Right lobe of liver (tissue), 6 donors: ENCODE measurements around the gene HABP4. TPM values are rescaled to one million over a fixed set of nuclear protein-coding genes. Genes with fewer than 3 reads are reported as not detected.

Source experiments
- ATAC-seq, 4 donors: fragments of 200-7000 bp; cut with Tn5 transposase; one replicate each; pipeline ENCODE4 v1.9.1; 2020; ENCODE audit warnings: mild to moderate bottlenecking in 4 of 4, moderate library complexity in 4 of 4
- DNase-seq, 3 donors: peaks; one replicate each; pipeline ENCODE4 v3.0.0-alpha.2; 2020
- H3K27ac ChIP-seq, 3 donors: fragments of 200-600 bp; one replicate each; pipeline ENCODE4 v1.8.0; 2022
- H3K27me3 ChIP-seq, 2 donors: fragments of 200-600 bp; one replicate each; pipeline ENCODE4 v1.8.0; 2022
- H3K36me3 ChIP-seq, 4 donors: fragments of 200-600 bp; sonication (generic) in 1 of 4; one replicate each; pipeline versions ENCODE4 v1.5.1 to v1.8.0; 2017 to 2022; ENCODE audit warnings: control low read depth in 1 of 4
- H3K4me1 ChIP-seq, 4 donors: fragments of 200-600 bp; sonication (generic) in 1 of 4; one replicate each; pipeline versions ENCODE4 v1.5.1 to v1.8.0; 2017 to 2022; ENCODE audit warnings: control low read depth in 1 of 4
- H3K4me3 ChIP-seq, 3 donors: fragments of 200-600 bp; one replicate each; pipeline ENCODE4 v1.8.0; 2022
- H3K9me3 ChIP-seq, 4 donors: fragments of 200-600 bp; sonication (generic) in 1 of 4; one replicate each; pipeline versions ENCODE4 v1.5.1 to v1.8.0; 2017 to 2022; ENCODE audit warnings: control low read depth in 1 of 4
- CTCF ChIP-seq, 4 donors: fragments of 200-600 bp in 3 of 4; fragments of 450-650 bp in 1 of 4; IDR thresholded peaks; one replicate each; pipeline versions ENCODE4 v1.5.1 to v1.8.0; 2016 to 2022; ENCODE audit warnings: antibody characterized with exemption in 4 of 4, mild to moderate bottlenecking in 2 of 4
- POLR2A ChIP-seq: fragments of 450-650 bp; IDR thresholded peaks from one replicate; pipeline ENCODE4 v1.6.1; 2017; ENCODE audit warnings: antibody characterized with exemption, mild to moderate bottlenecking
- WGBS: methylation state at CpG from one replicate; pipeline ENCODE4 v1.1.6; 2018; ENCODE audit warnings: low coverage, low lambda C conversion rate; ENCODE audit not compliant: insufficient coverage; ENCODE audit errors: missing lambda C conversion rate; 5-methylcytosine and 5-hydroxymethylcytosine counted together
- intact Hi-C, 2 donors: fragments of 100-400 bp; cut with DNase I; formaldehyde crosslinking; loops; one replicate each; pipeline versions ENCODE4 v1.11.2 to v1.14.1; 2022
- total RNA-seq, 6 experiments: library from RNA; depleted of rRNA in 2 of 6; stranded (reverse); fragments of >200 nt in 2 of 6; fragmentation: NEBNext Ultra II Directional in 3 of 6; extraction: Animal tissue kit (Norgen Biotek cat#: 25700) in 3 of 6; gene quantifications; one replicate each; pipeline versions ENCODE4 v1.1.0 to v1.2.4, GENCODE V29; 2016 to 2023
- donor health status: DM: no; HTN: yes; CAD: no.
- donor health status: DM: no; HTN: no; CAD: no.
- donor health status: DM: no; HTN: no; CAD: no.
- donor health status: DM: no; HTN: yes; CAD: no.
- donor health status: DM: no; HTN: yes; CAD: no.

HABP4 gene
- total RNA-seq, 6 experiments from 2014 or later, result 1.4 to 6.2 (median 4.7) TPM

- no peak overlapping the region for H3K27ac ChIP-seq
Measured at GRCh38 chr9:96496368-96497116, 46.6 kb downstream of the HABP4 start.

GRCh38 chr9:96497117-96497399 lies 47.1 kb downstream of the HABP4 start:
- intact Hi-C loops, result no loop called here
- H3K27me3 ChIP-seq, result no peaks in the 10 kb centered on the region
- no peak overlapping the region for H3K4me3 ChIP-seq
- DNase-seq, result no peak
- H3K36me3 ChIP-seq, result no peaks in the 10 kb centered on the region
- no peak overlapping the region for H3K27ac ChIP-seq
- no CpG with 5 or more reads among the region's 17 CpGs for WGBS
- peaks cover 0 to 23% (median 5%) of the 10 kb centered on the region in 4 donors for H3K4me1 ChIP-seq
- ATAC-seq, result no peak
- TF ChIP-seq CTCF (IDR thresholded peaks at IDR 0.05), result no peak
- TF ChIP-seq POLR2A, result no peak
- no peaks in the 10 kb centered on the region for H3K9me3 ChIP-seq

More at GRCh38 chr9:96496368-96497116, 46.6 kb downstream of the HABP4 start:
- DNase-seq (no peak), ATAC-seq (no peak)
- intact Hi-C loops, result no loop called here
- WGBS, result 96% methylated on average over 5 of the region's 55 CpGs
- TF ChIP-seq POLR2A (no peak), CTCF (IDR thresholded peaks at IDR 0.05) (no peak)
- no peaks in the 10 kb centered on the region for H3K9me3 ChIP-seq
- peaks cover 0 to 25% (median 7%) of the 10 kb centered on the region in 4 donors for H3K4me1 ChIP-seq
- H3K4me3 ChIP-seq, result no peak overlapping the region
- no peaks in the 10 kb centered on the region for H3K36me3 ChIP-seq
- no peaks in the 10 kb centered on the region for H3K27me3 ChIP-seq

DNA sequence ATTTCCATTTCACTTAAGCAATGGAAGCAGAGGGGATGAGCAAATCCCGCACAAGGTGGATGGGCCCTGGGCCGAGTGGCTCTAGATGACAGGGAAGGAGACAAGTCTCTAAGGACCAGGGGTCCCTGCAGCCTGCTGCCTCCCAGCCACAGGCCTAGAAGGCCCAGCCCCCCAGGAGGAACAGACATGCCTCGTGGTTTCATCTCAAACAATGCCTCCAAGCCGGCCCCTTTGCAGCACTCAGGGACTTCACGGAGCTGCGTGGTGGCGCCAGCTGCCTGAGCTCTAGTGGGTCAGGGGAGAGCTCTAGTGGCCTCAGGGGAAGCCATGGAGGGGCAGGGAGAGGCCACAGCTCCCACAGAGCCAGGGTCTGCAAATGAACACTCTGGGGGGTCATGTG lies 48.8 kb downstream of the HABP4 start:
- Histone ChIP-seq H3K4me1 (peaks cover 0 to 6% (median 0%) of the 10 kb centered on the region in 4 donors), H3K4me3 (no peak overlapping the region), H3K27ac (no peak overlapping the region), H3K9me3 (no peaks in the 10 kb centered on the region), H3K27me3 (no peaks in the 10 kb centered on the region), H3K36me3 (no peaks in the 10 kb centered on the region)
- ATAC-seq (no peak), DNase-seq (no peak)
- intact Hi-C loops, result no loop called here
- TF ChIP-seq POLR2A (no peak), CTCF (IDR thresholded peaks at IDR 0.05) (no peak)
- WGBS, result no CpG with 5 or more reads among the region's 7 CpGs

DNA sequence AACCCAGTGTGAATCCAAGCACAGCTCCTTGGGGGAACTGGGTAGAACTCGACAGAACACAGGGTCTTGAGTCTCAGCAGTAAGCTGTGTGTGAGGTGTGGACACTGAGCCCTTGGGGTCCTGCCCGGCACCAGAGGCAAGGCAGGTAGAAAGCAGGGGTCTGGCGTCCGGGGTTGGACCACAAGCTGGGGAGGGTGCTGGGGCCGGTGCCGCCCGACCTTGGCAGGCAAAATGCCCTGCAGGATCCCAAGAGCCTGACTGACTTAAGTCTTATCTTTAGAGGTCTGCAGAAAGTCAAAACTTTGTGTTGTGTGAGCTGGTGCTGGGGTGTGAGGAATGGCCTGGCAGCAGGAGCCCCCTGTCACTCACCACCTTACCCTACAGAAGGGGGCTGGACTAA lies 49.3 kb downstream of the HABP4 start:
- TF ChIP-seq CTCF (IDR thresholded peaks at IDR 0.05) (no peak), POLR2A (no peak)
- intact Hi-C loops, result no loop called here
- H3K36me3 ChIP-seq, result no peaks in the 10 kb centered on the region
- H3K9me3 ChIP-seq, result no peaks in the 10 kb centered on the region
- no peaks in the 10 kb centered on the region for H3K27me3 ChIP-seq
- H3K4me1 ChIP-seq, result peaks cover 0 to 1% (median 0%) of the 10 kb centered on the region in 4 donors
- no peak overlapping the region for H3K4me3 ChIP-seq
- ATAC-seq (no peak), DNase-seq (no peak)
- H3K27ac ChIP-seq, result no peak overlapping the region
- 95% methylated on average over 6 of the region's 7 CpGs for WGBS
